ENCODE measurements around the gene DLGAP1. TPM values are rescaled to one million over a fixed set of nuclear protein-coding genes. Genes with fewer than 3 reads are reported as not detected.
"Not testable (repeated sequence)": the region's sequence is repeated elsewhere in the genome, so short reads cannot be mapped to it uniquely, and the experiment has no call there.

Gene DLGAP1
- under 1 TPM in 1 of 2 experiments, not detected in 1; 0.07 TPM for total RNA-seq
- polyA plus RNA-seq, result 0.46 TPM

- DNase-seq, result no peak
- Mint-ChIP-seq H3K9me3 (peaks cover 4 to 27% (median 12%) of the 10 kb centered on the region in 5 donors), H3K27me3 (peaks cover 18% of the 10 kb centered on the region in 2 donors), H3K4me3 (peak within 1 kb of the TSS in 2 of 7 donors; percentile 13 to 28), H3K27ac (no peak within 1 kb of the TSS), H3K4me1 (peaks cover 0 to 1% (median 0%) of the 10 kb centered on the region in 3 donors), H3K36me3 (no peaks in the 10 kb centered on the region)
- ChIA-PET CTCF (no interaction called here), POLR2A (no interaction called here)
- Histone ChIP-seq H3K27ac (ENCODE audit: low read depth, low read length) (no peak within 1 kb of the TSS), H3K36me3 (ENCODE audit: insufficient read depth, low read length) (no peaks in the 10 kb centered on the region), H3K27me3 (ENCODE audit: insufficient read depth, low read length, poor library complexity, severe bottlenecking) (peaks cover 4% of the 10 kb centered on the region), H3K4me1 (ENCODE audit: insufficient read depth, low read length) (no peaks in the 10 kb centered on the region), H3K9me3 (ENCODE audit: low read length) (no peaks in the 10 kb centered on the region), H3K4me3 (ENCODE audit: low read length) (no peak within 1 kb of the TSS)
These were observed at the start of gene DLGAP1 for GRCh38 chr18:4455113-4455811. DLGAP1 (minus strand) TSS chr18:4455307.

GRCh38 chr18:4494703-4495284 lies 39.7 kb upstream of the DLGAP1 start:
- H3K27ac ChIP-seq (ENCODE audit: low read depth, low read length); DNase-seq; H3K36me3 ChIP-seq (ENCODE audit: insufficient read depth, low read length); H3K9me3 ChIP-seq (ENCODE audit: low read length); CTCF ChIA-PET; H3K36me3 Mint-ChIP-seq; H3K4me1 ChIP-seq (ENCODE audit: insufficient read depth, low read length); H3K27me3 Mint-ChIP-seq; H3K4me1 Mint-ChIP-seq; H3K27ac Mint-ChIP-seq; H3K4me3 ChIP-seq (ENCODE audit: low read length); H3K27me3 ChIP-seq (ENCODE audit: insufficient read depth, low read length, poor library complexity, severe bottlenecking); POLR2A ChIA-PET; H3K4me3 Mint-ChIP-seq: not testable (repeated sequence)
- H3K9me3 Mint-ChIP-seq, result peaks cover 2 to 20% (median 5%) of the 10 kb centered on the region in 5 donors

GRCh38 chr18:4468511-4468910 lies 13.4 kb upstream of the DLGAP1 start:
- Mint-ChIP-seq H3K9me3 (peaks cover 4 to 10% (median 5%) of the 10 kb centered on the region in 5 donors), H3K4me1 (no peaks in the 10 kb centered on the region), H3K27ac (no peak overlapping the region), H3K4me3 (no peak overlapping the region), H3K27me3 (no peaks in the 10 kb centered on the region), H3K36me3 (no peaks in the 10 kb centered on the region)
- Histone ChIP-seq H3K27me3 (ENCODE audit: insufficient read depth, low read length, poor library complexity, severe bottlenecking) (no peaks in the 10 kb centered on the region), H3K4me3 (ENCODE audit: low read length) (no peak overlapping the region), H3K4me1 (ENCODE audit: insufficient read depth, low read length) (no peaks in the 10 kb centered on the region), H3K36me3 (ENCODE audit: insufficient read depth, low read length) (no peaks in the 10 kb centered on the region), H3K27ac (ENCODE audit: low read depth, low read length) (no peak overlapping the region), H3K9me3 (ENCODE audit: low read length) (no peaks in the 10 kb centered on the region)
- POLR2A ChIA-PET, result no interaction called here
- CTCF ChIA-PET, result no interaction called here
- no peak for DNase-seq

- H3K27ac Mint-ChIP-seq, result no peak overlapping the region
- POLR2A ChIA-PET, result no interaction called here
- H3K4me3 Mint-ChIP-seq, result no peak overlapping the region
- no peak overlapping the region for H3K4me3 ChIP-seq (ENCODE audit: low read length)
- DNase-seq, result no peak
- H3K27me3 Mint-ChIP-seq, result peaks cover 18% of the 10 kb centered on the region in 2 donors
- no peaks in the 10 kb centered on the region for H3K4me1 ChIP-seq (ENCODE audit: insufficient read depth, low read length)
- peaks cover 4% of the 10 kb centered on the region for H3K27me3 ChIP-seq (ENCODE audit: insufficient read depth, low read length, poor library complexity, severe bottlenecking)
- H3K9me3 ChIP-seq (ENCODE audit: low read length), result no peaks in the 10 kb centered on the region
- no peaks in the 10 kb centered on the region for H3K36me3 ChIP-seq (ENCODE audit: insufficient read depth, low read length)
- peaks cover 0 to 1% (median 0%) of the 10 kb centered on the region in 3 donors for H3K4me1 Mint-ChIP-seq
- no peaks in the 10 kb centered on the region for H3K36me3 Mint-ChIP-seq
- CTCF ChIA-PET, result no interaction called here
- no peak overlapping the region for H3K27ac ChIP-seq (ENCODE audit: low read depth, low read length)
- H3K9me3 Mint-ChIP-seq, result peaks cover 4 to 32% (median 12%) of the 10 kb centered on the region in 5 donors
These were observed 482 bp downstream of the DLGAP1 start for GRCh38 chr18:4454537-4455112.

GRCh38 chr18:4453874-4454536 lies 1.1 kb downstream of the DLGAP1 start:
- Mint-ChIP-seq H3K4me3 (peak overlapping the region in 1 of 7 donors; percentile 13), H3K27ac (no peak overlapping the region), H3K27me3 (peaks cover 18% of the 10 kb centered on the region in 2 donors), H3K36me3 (no peaks in the 10 kb centered on the region), H3K4me1 (peaks cover 0 to 1% (median 0%) of the 10 kb centered on the region in 3 donors), H3K9me3 (peaks cover 2 to 30% (median 12%) of the 10 kb centered on the region in 5 donors)
- Histone ChIP-seq H3K27me3 (ENCODE audit: insufficient read depth, low read length, poor library complexity, severe bottlenecking) (peaks cover 4% of the 10 kb centered on the region), H3K4me1 (ENCODE audit: insufficient read depth, low read length) (no peaks in the 10 kb centered on the region), H3K4me3 (ENCODE audit: low read length) (no peak overlapping the region), H3K36me3 (ENCODE audit: insufficient read depth, low read length) (no peaks in the 10 kb centered on the region), H3K27ac (ENCODE audit: low read depth, low read length) (no peak overlapping the region), H3K9me3 (ENCODE audit: low read length) (no peaks in the 10 kb centered on the region)
- POLR2A ChIA-PET, result no interaction called here
- DNase-seq, result no peak
- CTCF ChIA-PET, result no interaction called here

- H3K4me3 Mint-ChIP-seq, result no peak overlapping the region
- Histone ChIP-seq H3K27ac (ENCODE audit: low read depth, low read length) (no peak overlapping the region), H3K4me1 (ENCODE audit: insufficient read depth, low read length) (no peaks in the 10 kb centered on the region), H3K27me3 (ENCODE audit: insufficient read depth, low read length, poor library complexity, severe bottlenecking) (peaks cover 4% of the 10 kb centered on the region), H3K36me3 (ENCODE audit: insufficient read depth, low read length) (no peaks in the 10 kb centered on the region), H3K9me3 (ENCODE audit: low read length) (no peaks in the 10 kb centered on the region), H3K4me3 (ENCODE audit: low read length) (no peak overlapping the region)
- peaks cover 0 to 1% (median 0%) of the 10 kb centered on the region in 3 donors for H3K4me1 Mint-ChIP-seq
- peaks cover 2 to 28% (median 15%) of the 10 kb centered on the region in 5 donors for H3K9me3 Mint-ChIP-seq
- ChIA-PET POLR2A (no interaction called here), CTCF (no interaction called here)
- H3K36me3 Mint-ChIP-seq, result no peaks in the 10 kb centered on the region
- no peak overlapping the region for H3K27ac Mint-ChIP-seq
- H3K27me3 Mint-ChIP-seq, result peaks cover 18% of the 10 kb centered on the region in 2 donors
- DNase-seq, result no peak
These were observed 1.6 kb downstream of the DLGAP1 start for GRCh38 chr18:4453567-4453873.

GRCh38 chr18:4450065-4450658 lies 4.9 kb downstream of the DLGAP1 start:
- Histone ChIP-seq H3K27me3 (ENCODE audit: insufficient read depth, low read length, poor library complexity, severe bottlenecking) (no peaks in the 10 kb centered on the region), H3K4me3 (ENCODE audit: low read length) (no peak overlapping the region), H3K4me1 (ENCODE audit: insufficient read depth, low read length) (no peaks in the 10 kb centered on the region), H3K36me3 (ENCODE audit: insufficient read depth, low read length) (no peaks in the 10 kb centered on the region), H3K27ac (ENCODE audit: low read depth, low read length) (no peak overlapping the region), H3K9me3 (ENCODE audit: low read length) (no peaks in the 10 kb centered on the region)
- Mint-ChIP-seq H3K36me3 (no peaks in the 10 kb centered on the region), H3K9me3 (peaks cover 2 to 16% (median 8%) of the 10 kb centered on the region in 5 donors), H3K27me3 (peaks cover 7 to 10% of the 10 kb centered on the region in 2 donors), H3K4me3 (no peak overlapping the region), H3K4me1 (no peaks in the 10 kb centered on the region), H3K27ac (no peak overlapping the region)
- CTCF ChIA-PET, result no interaction called here
- POLR2A ChIA-PET, result no interaction called here
- DNase-seq, result no peak

- ChIA-PET CTCF (no interaction called here), POLR2A (no interaction called here)
- Histone ChIP-seq H3K4me1 (ENCODE audit: insufficient read depth, low read length) (no peaks in the 10 kb centered on the region), H3K9me3 (ENCODE audit: low read length) (peaks cover 3% of the 10 kb centered on the region), H3K36me3 (ENCODE audit: insufficient read depth, low read length) (no peaks in the 10 kb centered on the region), H3K27me3 (ENCODE audit: insufficient read depth, low read length, poor library complexity, severe bottlenecking) (no peaks in the 10 kb centered on the region), H3K27ac (ENCODE audit: low read depth, low read length) (no peak overlapping the region), H3K4me3 (ENCODE audit: low read length) (no peak overlapping the region)
- DNase-seq, result no peak
- Mint-ChIP-seq H3K36me3 (no peaks in the 10 kb centered on the region), H3K4me3 (no peak overlapping the region), H3K4me1 (no peaks in the 10 kb centered on the region), H3K27me3 (no peaks in the 10 kb centered on the region), H3K27ac (peak overlapping the region in 1 of 8 donors; percentile 34), H3K9me3 (peaks cover 0 to 12% (median 4%) of the 10 kb centered on the region in 5 donors)
These were observed 9.2 kb downstream of the DLGAP1 start for GRCh38 chr18:4445902-4446301.

All from CD8-positive, alpha-beta memory T cell (primary cell).